Naive B cell (primary cell): ENCODE data around the gene NOA1. TPM values are rescaled to one million over a fixed set of nuclear protein-coding genes. Genes with fewer than 3 reads are reported as not detected.

ENCODE experiments used
- ATAC-seq, 2 donors: fragments of 150-1000 bp; cut with Tn5 transposase; 2 replicates each; pipeline ENCODE4 v1.10.0; 2021; ENCODE audit warnings: low read depth in 2 of 2, mild to moderate bottlenecking in 2 of 2, moderate library complexity in 2 of 2
- DNase-seq: peaks from one replicate; pipeline ENCODE4 v3.0.0; 2022
- H3K27ac Mint-ChIP-seq, 6 donors: one replicate each; pipeline ENCODE4 v1.8.0; 2020 to 2022; ENCODE audit warnings: mild to moderate bottlenecking in 6 of 6, mixed read lengths in 6 of 6, moderate library complexity in 5 of 6, inconsistent platforms in 2 of 6
- H3K27me3 Mint-ChIP-seq, 3 donors: one replicate each; pipeline ENCODE4 v1.8.0; 2021 to 2022; ENCODE audit warnings: mixed read lengths in 3 of 3, mild to moderate bottlenecking in 1 of 3
- H3K36me3 Mint-ChIP-seq, 2 donors: one replicate each; pipeline ENCODE4 v1.8.0; 2020 to 2022; ENCODE audit warnings: mixed read lengths in 2 of 2, inconsistent platforms in 1 of 2, mild to moderate bottlenecking in 1 of 2
- H3K4me1 Mint-ChIP-seq, 3 donors: one replicate each; pipeline ENCODE4 v1.8.0; 2020 to 2022; ENCODE audit warnings: mixed read lengths in 3 of 3, inconsistent platforms in 1 of 3, mild to moderate bottlenecking in 1 of 3, moderate library complexity in 1 of 3
- H3K4me3 Mint-ChIP-seq, 8 donors: one replicate each; pipeline ENCODE4 v1.8.0; 2020 to 2022; ENCODE audit warnings: mild to moderate bottlenecking in 8 of 8, mixed read lengths in 8 of 8, moderate library complexity in 8 of 8, inconsistent platforms in 2 of 8
- H3K9me3 Mint-ChIP-seq, 7 donors: one replicate each; pipeline ENCODE4 v1.8.0; 2020 to 2022; ENCODE audit warnings: mixed read lengths in 7 of 7, mild to moderate bottlenecking in 5 of 7, inconsistent platforms in 2 of 7, moderate library complexity in 1 of 7
- polyA plus RNA-seq, 6 donors: library from polyadenylated mRNA; unstranded; fragments of 300-500 nt; fragmentation: Illumina TruSeq; gene quantifications; one replicate each; pipeline ENCODE4 v1.2.3, GENCODE V29; 2021; ENCODE audit warnings: low read depth in 6 of 6

NOA1 gene
- polyA plus RNA-seq, result 10 to 100 TPM; 14.3 to 23.7 (median 18.3) TPM

- no peaks in the 10 kb centered on the region for H3K27me3 Mint-ChIP-seq
- peak within 1 kb of the TSS; percentile 97 to 100 (median 98) for H3K27ac Mint-ChIP-seq
- peaks cover 14 to 21% of the 10 kb centered on the region in 2 donors for H3K36me3 Mint-ChIP-seq
- ATAC-seq (peak; percentile 84 to 85), DNase-seq (peak; percentile 99)
- peaks cover 0 to 3% (median 0%) of the 10 kb centered on the region in 7 donors for H3K9me3 Mint-ChIP-seq
- H3K4me3 Mint-ChIP-seq, result peak within 1 kb of the TSS; percentile 98 to 100 (median 100)
- H3K4me1 Mint-ChIP-seq, result peaks cover 45 to 65% (median 62%) of the 10 kb centered on the region in 3 donors
These were observed at the start of gene NOA1 for GRCh38 chr4:56977321-56978012. TSS of gene NOA1 (minus strand) at chr4:56977606. CDS start at chr4:56977585, 21 bp downstream.

- Mint-ChIP-seq H3K9me3 (no peaks in the 10 kb centered on the region), H3K4me1 (peaks cover 0 to 8% (median 5%) of the 10 kb centered on the region in 3 donors), H3K4me3 (no peak overlapping the region), H3K27ac (peak overlapping the region in 1 of 6 donors; percentile 19), H3K36me3 (peaks cover 34 to 41% of the 10 kb centered on the region in 2 donors), H3K27me3 (no peaks in the 10 kb centered on the region)
- DNase-seq, result no peak
- ATAC-seq, result no peak
These were observed 45.7 kb upstream of the NOA1 start for GRCh38 chr4:57023104-57023503.

GRCh38 chr4:57020467-57021101 is 43.2 kb upstream of the NOA1 start:
- no peaks in the 10 kb centered on the region for H3K9me3 Mint-ChIP-seq
- peaks cover 0 to 8% (median 6%) of the 10 kb centered on the region in 3 donors for H3K4me1 Mint-ChIP-seq
- DNase-seq, result no peak
- H3K4me3 Mint-ChIP-seq, result no peak overlapping the region
- no peaks in the 10 kb centered on the region for H3K27me3 Mint-ChIP-seq
- H3K36me3 Mint-ChIP-seq, result peaks cover 40 to 50% of the 10 kb centered on the region in 2 donors
- no peak for ATAC-seq
- peak overlapping the region in 1 of 6 donors; percentile 26 for H3K27ac Mint-ChIP-seq

GRCh38 chr4:57018980-57019379 is 41.6 kb upstream of the NOA1 start:
- no peak for ATAC-seq
- peaks cover 0 to 8% (median 6%) of the 10 kb centered on the region in 3 donors for H3K4me1 Mint-ChIP-seq
- H3K9me3 Mint-ChIP-seq, result no peaks in the 10 kb centered on the region
- peaks cover 46 to 59% of the 10 kb centered on the region in 2 donors for H3K36me3 Mint-ChIP-seq
- peak overlapping the region in 2 of 6 donors; percentile 29 to 66 for H3K27ac Mint-ChIP-seq
- no peak for DNase-seq
- H3K27me3 Mint-ChIP-seq, result no peaks in the 10 kb centered on the region
- no peak overlapping the region for H3K4me3 Mint-ChIP-seq

- H3K9me3 Mint-ChIP-seq, result no peaks in the 10 kb centered on the region
- H3K4me3 Mint-ChIP-seq, result no peak overlapping the region
- no peaks in the 10 kb centered on the region for H3K27me3 Mint-ChIP-seq
- DNase-seq (no peak), ATAC-seq (no peak)
- peaks cover 32 to 41% of the 10 kb centered on the region in 2 donors for H3K36me3 Mint-ChIP-seq
- H3K4me1 Mint-ChIP-seq, result peaks cover 0 to 15% (median 13%) of the 10 kb centered on the region in 3 donors
- peak overlapping the region in 1 of 6 donors; percentile 67 for H3K27ac Mint-ChIP-seq
These were observed 36.2 kb upstream of the NOA1 start for GRCh38 chr4:57013543-57014120.

GRCh38 chr4:56999751-57000150 is 22.3 kb upstream of the NOA1 start:
- peaks cover 20 to 24% of the 10 kb centered on the region in 2 donors for H3K36me3 Mint-ChIP-seq
- no peak for ATAC-seq
- peak overlapping the region in 1 of 6 donors; percentile 47 for H3K27ac Mint-ChIP-seq
- no peak for DNase-seq
- H3K4me1 Mint-ChIP-seq, result peaks cover 0 to 9% (median 4%) of the 10 kb centered on the region in 3 donors
- H3K9me3 Mint-ChIP-seq, result no peaks in the 10 kb centered on the region
- no peak overlapping the region for H3K4me3 Mint-ChIP-seq
- H3K27me3 Mint-ChIP-seq, result no peaks in the 10 kb centered on the region

- peaks cover 2 to 12% (median 7%) of the 10 kb centered on the region in 3 donors for H3K4me1 Mint-ChIP-seq
- H3K9me3 Mint-ChIP-seq, result no peaks in the 10 kb centered on the region
- H3K4me3 Mint-ChIP-seq, result no peak overlapping the region
- H3K27me3 Mint-ChIP-seq, result no peaks in the 10 kb centered on the region
- no peak for DNase-seq
- peaks cover 20 to 38% of the 10 kb centered on the region in 2 donors for H3K36me3 Mint-ChIP-seq
- no peak overlapping the region for H3K27ac Mint-ChIP-seq
- ATAC-seq, result no peak
These were observed 18.1 kb upstream of the NOA1 start for GRCh38 chr4:56995525-56995924.

- peaks cover 6 to 18% (median 12%) of the 10 kb centered on the region in 3 donors for H3K4me1 Mint-ChIP-seq
- peak overlapping the region in 2 of 6 donors; percentile 60 to 69 for H3K27ac Mint-ChIP-seq
- H3K27me3 Mint-ChIP-seq, result no peaks in the 10 kb centered on the region
- ATAC-seq (no peak), DNase-seq (no peak)
- H3K9me3 Mint-ChIP-seq, result no peaks in the 10 kb centered on the region
- H3K4me3 Mint-ChIP-seq, result no peak overlapping the region
- peaks cover 0 to 23% of the 10 kb centered on the region in 2 donors for H3K36me3 Mint-ChIP-seq
These were observed 12.9 kb upstream of the NOA1 start for GRCh38 chr4:56990109-56990905.

GRCh38 chr4:56986952-56987351 is 9.5 kb upstream of the NOA1 start:
- ATAC-seq, result no peak
- Mint-ChIP-seq H3K9me3 (no peaks in the 10 kb centered on the region), H3K4me3 (no peak overlapping the region), H3K36me3 (peaks cover 0 to 9% of the 10 kb centered on the region in 2 donors), H3K27ac (no peak overlapping the region), H3K27me3 (no peaks in the 10 kb centered on the region), H3K4me1 (peaks cover 26 to 39% (median 26%) of the 10 kb centered on the region in 3 donors)
- no peak for DNase-seq

- H3K36me3 Mint-ChIP-seq, result peaks cover 0 to 1% of the 10 kb centered on the region in 2 donors
- H3K27me3 Mint-ChIP-seq, result no peaks in the 10 kb centered on the region
- peak overlapping the region in 1 of 8 donors; percentile 25 for H3K4me3 Mint-ChIP-seq
- no peak overlapping the region for H3K27ac Mint-ChIP-seq
- DNase-seq (no peak), ATAC-seq (no peak)
- H3K9me3 Mint-ChIP-seq, result no peaks in the 10 kb centered on the region
- H3K4me1 Mint-ChIP-seq, result peaks cover 30 to 46% (median 34%) of the 10 kb centered on the region in 3 donors
These were observed 8.8 kb upstream of the NOA1 start for GRCh38 chr4:56986192-56986591.

- DNase-seq, result no peak
- Mint-ChIP-seq H3K4me1 (peaks cover 44 to 65% (median 62%) of the 10 kb centered on the region in 3 donors), H3K27me3 (no peaks in the 10 kb centered on the region), H3K36me3 (peaks cover 0 to 5% of the 10 kb centered on the region in 2 donors), H3K27ac (peak overlapping the region in 4 of 6 donors; percentile 39 to 98 (median 52)), H3K9me3 (peaks cover 0 to 3% (median 0%) of the 10 kb centered on the region in 7 donors), H3K4me3 (peak overlapping the region in 5 of 8 donors; percentile 11 to 99 (median 34))
- ATAC-seq, result no peak
These were observed 4.4 kb upstream of the NOA1 start for GRCh38 chr4:56981795-56982201.

- Mint-ChIP-seq H3K36me3 (peaks cover 0 to 5% of the 10 kb centered on the region in 2 donors), H3K27me3 (no peaks in the 10 kb centered on the region), H3K4me3 (peak overlapping the region; percentile 98 to 100 (median 100)), H3K4me1 (peaks cover 48 to 80% (median 67%) of the 10 kb centered on the region in 3 donors), H3K27ac (peak overlapping the region; percentile 82 to 99 (median 98)), H3K9me3 (peaks cover 0 to 3% (median 0%) of the 10 kb centered on the region in 7 donors)
- DNase-seq, result peak; percentile 9
- ATAC-seq, result no peak
These were observed 2.1 kb upstream of the NOA1 start for GRCh38 chr4:56979421-56980072.
